ENCODE data around the gene GPC3. TPM values are rescaled to one million over a fixed set of nuclear protein-coding genes. Genes with fewer than 3 reads are reported as not detected.

GPC3 gene
- total and polyA plus RNA-seq, 2 of the 4 experiments (the other 2 are of a cell fraction), result not detected

GRCh38 chrX:133972916-133973315, 12.5 kb downstream of the GPC3 start:
- Histone ChIP-seq H4K8ac (ENCODE audit: low read depth in 2 of 2, low read length in 2 of 2) (no peak overlapping the region), H2BK15ac (ENCODE audit: low read depth, low read length) (no peak overlapping the region), H3K18ac (ENCODE audit: low read depth, low read length) (no peak overlapping the region), H3K27me3 (ENCODE audit: control insufficient read depth, insufficient read depth, low read length) (no peaks in the 10 kb centered on the region; the same call in 1 of the 2 replicates), H3K23ac (ENCODE audit: low read depth, low read length) (no peak overlapping the region), H3K14ac (replicated peaks; ENCODE audit: low read depth, low read length) (no peak overlapping the region), H4K91ac (ENCODE audit: insufficient read depth, low read depth, low read length) (no peak overlapping the region), H2BK120ac (ENCODE audit: low read depth, low read length) (no peak overlapping the region), H4K20me1 (ENCODE audit: insufficient read depth, low read length) (no peaks in the 10 kb centered on the region), H3K79me1 (ENCODE audit: low read depth in 1 of 2, low read length in 2 of 2) (no peaks in the 10 kb centered on the region), H2BK20ac (ENCODE audit: low read depth, low read length) (no peak overlapping the region), H3K56ac (ENCODE audit: extremely low read depth, insufficient read depth, low read length) (no peak overlapping the region), H3K4me3 (ENCODE audit: insufficient read depth, low read depth, low read length) (no peak overlapping the region), H3K36me3 (ENCODE audit: control insufficient read depth, insufficient read depth, low read length) (no peaks in the 10 kb centered on the region), H2AFZ (replicated peaks; ENCODE audit: low read length, poor library complexity) (no peak overlapping the region), H3K4me1 (ENCODE audit: control insufficient read depth, insufficient read depth, low read length) (no peaks in the 10 kb centered on the region), H3K4me2 (ENCODE audit: low read depth, low read length) (no peak overlapping the region), H3K9me3 (ENCODE audit: control insufficient read depth, insufficient read depth, low read length) (no peaks in the 10 kb centered on the region), H3K27ac (ENCODE audit: insufficient read depth, low read length) (no peak overlapping the region), H3K9ac (ENCODE audit: low read depth, low read length) (no peak overlapping the region), H2AK9ac (replicated peaks; ENCODE audit: low read depth, low read length, poor library complexity) (no peak overlapping the region), H2AK5ac (ENCODE audit: low read depth, low read length) (no peak overlapping the region), H4K5ac (ENCODE audit: low read depth, low read length) (no peak overlapping the region), H3K9me1 (ENCODE audit: insufficient read depth, low read length) (no peaks in the 10 kb centered on the region), H2BK5ac (ENCODE audit: low read depth, low read length, poor library complexity, severe bottlenecking) (no peak overlapping the region), H3K4ac (ENCODE audit: low read depth, low read length) (no peak overlapping the region)
- dilution Hi-C loops (cut with HindIII; ENCODE audit: low sequenced_read_pairs, unreplicated experiment) (no loop called here), in situ Hi-C loops (cut with MboI; ENCODE audit: low sequenced_read_pairs) (no loop called here), intact Hi-C loops (cut with micrococcal nuclease) (no loop called here)
- ChIA-PET CTCF (interaction anchor here (1.1 kb wide), 1 partner anchor 8 kb away, joined by 3 read pairs; no protein-coding TSS in a partner anchor), POLR2A (ENCODE audit: unreplicated experiment) (no interaction called here)
- no peak for DNase-seq
- no CpG with 5 or more reads among the region's 4 CpGs for WGBS, 2 experiments (ENCODE audit: extremely low coverage in 2 of 2, insufficient read length in 1 of 2)
- no TSS peak for BruUV-seq (replicated peaks)
- TF ChIP-seq FOS (IDR thresholded peaks at IDR 0.05; ENCODE audit: low read depth, low read length) (no peak), BHLHE40 (IDR thresholded peaks at IDR 0.05; ENCODE audit: low read depth, low read length) (no peak), USF2 (IDR thresholded peaks at IDR 0.05; ENCODE audit: low read depth, low read length) (no peak), CTCF (conservative IDR thresholded peaks at IDR 0.05; ENCODE audit: low read depth, low read length) (no peak), POLR2A (IDR thresholded peaks at IDR 0.05; ENCODE audit: low read depth, low read length) (no peak), RCOR1 (IDR thresholded peaks at IDR 0.05; ENCODE audit: insufficient replicate concordance, low read length) (no peak), SMC3 (IDR thresholded peaks at IDR 0.05; ENCODE audit: low read depth, low read length) (no peak), RFX5 (IDR thresholded peaks at IDR 0.05; ENCODE audit: low read depth, low read length) (no peak), MAFK (IDR thresholded peaks at IDR 0.05; ENCODE audit: low read depth, low read length) (no peak), RAD21 (IDR thresholded peaks at IDR 0.05; ENCODE audit: low read length) (no peak), MXI1 (IDR thresholded peaks at IDR 0.05; ENCODE audit: borderline replicate concordance, low read depth, low read length) (no peak), NFE2L2 (IDR thresholded peaks at IDR 0.05; ENCODE audit: low read depth, low read length) (no peak), CHD1 (IDR thresholded peaks at IDR 0.05; ENCODE audit: low read depth, low read length) (no peak), ELK1 (IDR thresholded peaks at IDR 0.05; ENCODE audit: borderline replicate concordance, low read depth, low read length) (no peak), MAZ (IDR thresholded peaks at IDR 0.05; ENCODE audit: borderline replicate concordance, low read depth, low read length) (no peak)
- ATAC-seq (ENCODE audit: low read depth), result no peak

All from IMR-90 (cell line).